Measurements from ENCODE around the gene ZNF606. TPM values are rescaled to one million over a fixed set of nuclear protein-coding genes. Genes with fewer than 3 reads are reported as not detected.

ZNF606 gene
- total and polyA plus RNA-seq, 2 donors (not counting 1 experiment from before 2014, with no cell fraction given) = 4.7 to 17.5 TPM

DNA sequence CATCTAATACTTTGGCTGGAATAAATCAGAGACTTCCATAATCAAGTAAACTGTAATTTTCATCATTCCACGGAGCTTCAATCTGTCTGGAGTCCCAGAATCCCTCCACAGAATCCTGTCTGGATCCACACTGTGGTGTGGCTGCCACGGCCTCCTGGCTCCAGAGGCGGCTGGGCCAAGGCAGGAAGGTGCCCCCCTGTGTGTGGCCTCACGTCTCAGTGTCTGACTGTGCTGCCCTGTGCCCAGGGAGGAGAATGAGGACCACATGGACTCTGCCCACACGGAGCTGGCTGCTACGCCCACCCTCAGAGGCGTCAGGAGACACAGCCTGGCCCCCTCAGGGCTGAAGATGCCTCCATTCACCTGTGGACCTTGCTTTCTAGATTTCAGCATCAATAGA lies 44.2 kb upstream of the ZNF606 start:
- DNase-seq (ENCODE audit: low read depth in 2 of 2) = no peak
- TF ChIP-seq EZH2 (IDR thresholded peaks at IDR 0.05; ENCODE audit: low read length, missing control alignments) = no peak
- TF ChIP-seq, protein P1, sequence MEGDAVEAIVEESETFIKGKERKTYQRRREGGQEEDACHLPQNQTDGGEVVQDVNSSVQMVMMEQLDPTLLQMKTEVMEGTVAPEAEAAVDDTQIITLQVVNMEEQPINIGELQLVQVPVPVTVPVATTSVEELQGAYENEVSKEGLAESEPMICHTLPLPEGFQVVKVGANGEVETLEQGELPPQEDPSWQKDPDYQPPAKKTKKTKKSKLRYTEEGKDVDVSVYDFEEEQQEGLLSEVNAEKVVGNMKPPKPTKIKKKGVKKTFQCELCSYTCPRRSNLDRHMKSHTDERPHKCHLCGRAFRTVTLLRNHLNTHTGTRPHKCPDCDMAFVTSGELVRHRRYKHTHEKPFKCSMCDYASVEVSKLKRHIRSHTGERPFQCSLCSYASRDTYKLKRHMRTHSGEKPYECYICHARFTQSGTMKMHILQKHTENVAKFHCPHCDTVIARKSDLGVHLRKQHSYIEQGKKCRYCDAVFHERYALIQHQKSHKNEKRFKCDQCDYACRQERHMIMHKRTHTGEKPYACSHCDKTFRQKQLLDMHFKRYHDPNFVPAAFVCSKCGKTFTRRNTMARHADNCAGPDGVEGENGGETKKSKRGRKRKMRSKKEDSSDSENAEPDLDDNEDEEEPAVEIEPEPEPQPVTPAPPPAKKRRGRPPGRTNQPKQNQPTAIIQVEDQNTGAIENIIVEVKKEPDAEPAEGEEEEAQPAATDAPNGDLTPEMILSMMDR (conservative IDR thresholded peaks at IDR 0.05 in 1 of 2, IDR thresholded peaks at IDR 0.05 in 1 of 2; ENCODE audit: low read depth in 1 of 2, low read length in 2 of 2) = no peak
- Histone ChIP-seq H2AFZ (ENCODE audit: low read length) (no peak overlapping the region), H3K9ac (ENCODE audit: insufficient read depth, low read length) (no peak overlapping the region), H3K4me2 (ENCODE audit: extremely low read depth, insufficient read depth, low read length) (no peak overlapping the region), H3K9me3 (ENCODE audit: control insufficient read depth, insufficient read depth, low read depth, low read length) (no peaks in the 10 kb centered on the region), H3K27ac (ENCODE audit: insufficient read depth, low read length) (no peak overlapping the region), H3K79me2 (ENCODE audit: control insufficient read depth, insufficient read depth, low read length) (no peaks in the 10 kb centered on the region), H4K20me1 (ENCODE audit: control insufficient read depth, extremely low read depth, insufficient read depth, low read length) (no peaks in the 10 kb centered on the region), H3K4me3 (replicated peaks in 1 of 4; ENCODE audit: control extremely low read depth in 1 of 4, insufficient read depth in 1 of 4, low read depth in 3 of 4, low read length in 4 of 4) (no peak overlapping the region), H3K36me3 (ENCODE audit: control insufficient read depth, insufficient read depth, low read length) (no peaks in the 10 kb centered on the region), H3K27me3 (ENCODE audit: control insufficient read depth, insufficient read depth, low read length) (no peaks in the 10 kb centered on the region), H3K4me1 (ENCODE audit: control insufficient read depth, extremely low read depth, insufficient read depth, low read length) (no peaks in the 10 kb centered on the region)

DNA sequence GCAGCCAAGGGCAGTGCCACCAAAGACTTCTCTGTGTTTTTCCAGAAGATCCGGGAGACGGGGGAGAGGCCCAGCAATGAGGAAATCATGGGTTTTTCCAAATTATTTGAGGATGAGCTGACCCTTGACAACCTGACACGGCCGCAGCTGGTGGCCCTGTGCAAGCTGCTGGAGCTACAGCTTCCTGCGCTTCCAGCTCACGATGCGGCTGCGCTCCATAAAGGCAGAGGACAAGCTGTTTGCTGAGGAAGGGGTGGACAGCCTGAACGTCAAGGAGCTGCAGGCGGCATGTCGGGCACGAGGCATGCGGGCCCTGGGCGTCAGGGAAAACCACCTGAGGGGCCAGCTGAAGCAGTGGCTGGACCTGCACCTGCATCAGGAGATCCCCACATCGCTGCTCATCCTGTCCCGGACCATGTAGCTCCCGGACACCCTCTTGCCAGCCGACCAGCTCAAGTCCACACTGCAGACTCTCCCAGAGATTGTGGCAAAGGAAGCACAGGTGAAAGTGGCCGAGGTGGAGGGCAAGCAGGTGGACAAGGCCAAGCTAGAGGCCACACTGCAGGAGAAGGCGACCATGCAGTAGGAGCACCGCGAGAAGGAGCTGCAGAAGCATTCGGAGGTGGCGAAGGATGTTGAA lies 42.9 kb upstream of the ZNF606 start:
- Histone ChIP-seq H3K36me3 (ENCODE audit: control insufficient read depth, insufficient read depth, low read length) (no peaks in the 10 kb centered on the region), H4K20me1 (ENCODE audit: control insufficient read depth, extremely low read depth, insufficient read depth, low read length) (no peaks in the 10 kb centered on the region), H3K79me2 (ENCODE audit: control insufficient read depth, insufficient read depth, low read length) (no peaks in the 10 kb centered on the region), H3K4me1 (ENCODE audit: control insufficient read depth, extremely low read depth, insufficient read depth, low read length) (no peaks in the 10 kb centered on the region), H3K9ac (ENCODE audit: insufficient read depth, low read length) (no peak overlapping the region), H3K9me3 (ENCODE audit: control insufficient read depth, insufficient read depth, low read depth, low read length) (no peaks in the 10 kb centered on the region), H3K27ac (ENCODE audit: insufficient read depth, low read length) (no peak overlapping the region), H3K4me2 (ENCODE audit: extremely low read depth, insufficient read depth, low read length) (no peak overlapping the region), H3K4me3 (replicated peaks in 1 of 4; ENCODE audit: control extremely low read depth in 1 of 4, insufficient read depth in 1 of 4, low read depth in 3 of 4, low read length in 4 of 4) (no peak overlapping the region), H3K27me3 (ENCODE audit: control insufficient read depth, insufficient read depth, low read length) (no peaks in the 10 kb centered on the region), H2AFZ (ENCODE audit: low read length) (no peak overlapping the region)
- TF ChIP-seq, protein P1 (conservative IDR thresholded peaks at IDR 0.05 in 1 of 2, IDR thresholded peaks at IDR 0.05 in 1 of 2; ENCODE audit: low read depth in 1 of 2, low read length in 2 of 2) = no peak
- TF ChIP-seq EZH2 (IDR thresholded peaks at IDR 0.05; ENCODE audit: low read length, missing control alignments) = no peak
- DNase-seq (ENCODE audit: low read depth in 2 of 2) = no peak

DNA sequence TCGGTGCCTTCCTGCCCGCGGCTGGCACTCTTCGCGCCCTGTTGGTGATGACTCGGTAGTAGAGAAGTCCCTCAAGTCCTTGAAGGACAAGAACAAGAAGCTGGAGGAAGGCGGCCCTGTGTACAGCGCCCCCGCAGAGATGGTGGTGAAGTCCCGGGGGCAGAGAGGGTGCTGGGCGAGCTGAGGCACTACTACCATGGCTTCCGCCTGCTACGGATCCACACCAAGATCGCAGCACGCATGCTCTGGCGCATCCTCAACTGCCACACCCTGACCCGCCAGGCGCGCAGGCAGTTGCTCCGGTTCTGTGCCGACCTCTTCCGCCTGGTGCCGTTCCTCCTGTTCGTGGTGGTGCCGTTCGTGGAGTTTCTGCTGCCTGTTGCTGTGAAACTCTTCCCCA lies 42.3 kb upstream of the ZNF606 start:
- Histone ChIP-seq H3K9ac (ENCODE audit: insufficient read depth, low read length) (no peak overlapping the region), H2AFZ (ENCODE audit: low read length) (no peak overlapping the region), H3K27me3 (ENCODE audit: control insufficient read depth, insufficient read depth, low read length) (no peaks in the 10 kb centered on the region), H4K20me1 (ENCODE audit: control insufficient read depth, extremely low read depth, insufficient read depth, low read length) (no peaks in the 10 kb centered on the region), H3K4me2 (ENCODE audit: extremely low read depth, insufficient read depth, low read length) (no peak overlapping the region), H3K79me2 (ENCODE audit: control insufficient read depth, insufficient read depth, low read length) (no peaks in the 10 kb centered on the region), H3K9me3 (ENCODE audit: control insufficient read depth, insufficient read depth, low read depth, low read length) (no peaks in the 10 kb centered on the region), H3K4me3 (replicated peaks in 1 of 4; ENCODE audit: control extremely low read depth in 1 of 4, insufficient read depth in 1 of 4, low read depth in 3 of 4, low read length in 4 of 4) (no peak overlapping the region), H3K4me1 (ENCODE audit: control insufficient read depth, extremely low read depth, insufficient read depth, low read length) (no peaks in the 10 kb centered on the region), H3K36me3 (ENCODE audit: control insufficient read depth, insufficient read depth, low read length) (no peaks in the 10 kb centered on the region), H3K27ac (ENCODE audit: insufficient read depth, low read length) (no peak overlapping the region)
- DNase-seq (ENCODE audit: low read depth in 2 of 2) = no peak
- TF ChIP-seq EZH2 (IDR thresholded peaks at IDR 0.05; ENCODE audit: low read length, missing control alignments) = no peak
- TF ChIP-seq, protein P1 (conservative IDR thresholded peaks at IDR 0.05 in 1 of 2, IDR thresholded peaks at IDR 0.05 in 1 of 2; ENCODE audit: low read depth in 1 of 2, low read length in 2 of 2) = no peak

All from fibroblast of lung (primary cell).